Kidney (tissue), 14 donors: ENCODE measurements around the gene IGFLR1. TPM values are rescaled to one million over a fixed set of nuclear protein-coding genes. Genes with fewer than 3 reads are reported as not detected.

ENCODE experiments used
- DNase-seq, 5 donors: peaks; one replicate each; pipeline ENCODE4 v3.0.0-alpha.2; 2013 to 2020
- FAIRE-seq: peaks from 2 replicates; lab custom pipeline; 2012; peaks lifted over from hg19 to GRCh38; lab: Jason Lieb, UNC
- H3K27ac ChIP-seq, 2 donors: one replicate each; pipeline ENCODE4 v1.7.0; 2013; ENCODE audit warnings: low read depth in 2 of 2, low read length in 2 of 2, inconsistent platforms in 1 of 2
- H3K27me3 ChIP-seq: one replicate; pipeline ENCODE4 v1.7.1; 2013; ENCODE audit warnings: low read length, inconsistent platforms; ENCODE audit not compliant: control insufficient read depth, insufficient read depth
- H3K36me3 ChIP-seq, 3 donors: one replicate each; pipeline versions ENCODE4 v1.7.0 to v1.7.1; 2013; ENCODE audit warnings: low read length in 3 of 3, control low read depth in 1 of 3, inconsistent platforms in 1 of 3; ENCODE audit not compliant: insufficient read depth in 3 of 3, control insufficient read depth in 2 of 3
- H3K4me1 ChIP-seq, 3 donors: one replicate each; pipeline versions ENCODE4 v1.7.0 to v1.7.1; 2013; ENCODE audit warnings: low read length in 3 of 3, inconsistent platforms in 1 of 3, low read depth in 1 of 3; ENCODE audit not compliant: control insufficient read depth in 2 of 3, insufficient read depth in 2 of 3
- H3K4me3 ChIP-seq, 3 donors: one replicate each; pipeline versions ENCODE4 v1.7.0 to v1.8.1; 2013; ENCODE audit warnings: low read length in 3 of 3, control low read depth in 1 of 3, inconsistent platforms in 1 of 3
- H3K9ac ChIP-seq, 3 donors: one replicate each; pipeline versions ENCODE4 v1.7.0 to v1.7.1; 2013; ENCODE audit warnings: low read length in 3 of 3, control low read depth in 1 of 3, inconsistent platforms in 1 of 3
- H3K9me3 ChIP-seq, 3 donors: one replicate each; pipeline versions ENCODE4 v1.7.0 to v1.7.1; 2013; ENCODE audit warnings: low read length in 3 of 3, control low read depth in 1 of 3, inconsistent platforms in 1 of 3; ENCODE audit not compliant: control insufficient read depth in 2 of 3, insufficient read depth in 1 of 3
- CTCF ChIP-seq: IDR thresholded peaks from 3 replicates; pipeline ENCODE4 v1.5.1; 2012; ENCODE audit warnings: mild to moderate bottlenecking, moderate library complexity, borderline replicate concordance; ENCODE audit not compliant: insufficient read depth; ENCODE audit errors: extremely low read depth
- intact Hi-C: fragments of 100-400 bp; cut with DNase I; formaldehyde crosslinking; loops from one replicate; pipeline ENCODE4 v1.11.1; 2022
- polyA plus RNA-seq: library from polyadenylated mRNA; stranded (reverse); fragments of 350-450 nt; fragmentation: Illumina TruSeq; extraction: RNeasy Lipid Tissue Mini Kit (QIAGEN cat#74804); gene quantifications from one replicate; pipeline ENCODE4 v1.2.3, GENCODE V29; 2014; ENCODE audit warnings: low read depth, low replicate concordance; ENCODE audit not compliant: insufficient read depth
- total RNA-seq: library from RNA; stranded (reverse); fragmentation: NEBNext Ultra II Directional; extraction: Animal tissue kit (Norgen Biotek cat#: 25700); gene quantifications from one replicate; pipeline ENCODE4 v1.2.1, GENCODE V29; 2021
- donor health status: control.
- donor health status: control.
- donor health status: control.
- donor health status: control.
- donor health status: control.
- donor health status: DM: yes; HTN: yes; CAD: no.
- donor health status: Normal renal cell carcinoma (clear cell type).

The IGFLR1 gene
- total and polyA plus RNA-seq, 2 donors from 2014 or later: 22.3 to 26.0 TPM

- Histone ChIP-seq H3K9ac (no peak overlapping the region), H3K9me3 (no peaks in the 10 kb centered on the region), H3K27me3 (no peaks in the 10 kb centered on the region), H3K27ac (no peak overlapping the region), H3K36me3 (peaks cover 2 to 45% (median 24%) of the 10 kb centered on the region in 3 donors), H3K4me1 (peaks cover 0 to 3% (median 0%) of the 10 kb centered on the region in 3 donors), H3K4me3 (no peak overlapping the region)
- DNase-seq: no peak
- no peak for TF ChIP-seq CTCF
- intact Hi-C loops: no loop called here
- FAIRE-seq: no peak
Measured at GRCh38 chr19:35734889-35735288, 7.4 kb downstream of the IGFLR1 start.

- no peak overlapping the region for H3K27ac ChIP-seq
- peaks cover 2 to 52% (median 29%) of the 10 kb centered on the region in 3 donors for H3K36me3 ChIP-seq
- no peaks in the 10 kb centered on the region for H3K9me3 ChIP-seq
- H3K4me3 ChIP-seq: no peak overlapping the region
- H3K4me1 ChIP-seq: no peaks in the 10 kb centered on the region
- no peak for TF ChIP-seq CTCF
- DNase-seq (no peak), FAIRE-seq (no peak)
- H3K27me3 ChIP-seq: no peaks in the 10 kb centered on the region
- intact Hi-C loops: no loop called here
- H3K9ac ChIP-seq: no peak overlapping the region
Measured at GRCh38 chr19:35734273-35734672, 8.0 kb downstream of the IGFLR1 start.

GRCh38 chr19:35733180-35734125 lies 8.8 kb downstream of the IGFLR1 start:
- Histone ChIP-seq H3K27me3 (no peaks in the 10 kb centered on the region), H3K9me3 (no peaks in the 10 kb centered on the region), H3K27ac (no peak overlapping the region), H3K9ac (no peak overlapping the region), H3K4me3 (no peak overlapping the region), H3K36me3 (peaks cover 2 to 58% (median 36%) of the 10 kb centered on the region in 3 donors), H3K4me1 (no peaks in the 10 kb centered on the region)
- no peak for TF ChIP-seq CTCF
- intact Hi-C loops: no loop called here
- DNase-seq (peak in 1 of 5 donors; percentile 75), FAIRE-seq (no peak)
